OCI-LY3 (cell line): ENCODE data around the gene KBTBD12.

Experiments used
- H2AFZ ChIP-seq: fragments of 200-600, 300-600 bp; shearing (Covaris generic); 2 replicates; pipeline ENCODE4 v1.6.0; 2014; ENCODE audit warnings: antibody characterized with exemption, low read depth, low read length
- H3K27ac ChIP-seq: fragments of 200-600, 300-600 bp; sonication (generic); 2 replicates; pipeline ENCODE4 v1.5.1; 2014; ENCODE audit warnings: mild to moderate bottlenecking, low read length, moderate library complexity, mixed read lengths
- H3K27me3 ChIP-seq: fragments of 200-600, 300-600 bp; sonication (generic); 2 replicates; pipeline ENCODE4 v1.6.1; 2014; ENCODE audit warnings: low read depth, low read length, mixed read lengths
- H3K36me3 ChIP-seq: fragments of 200-600, 300-600 bp; sonication (generic); replicated peaks from 2 replicates; pipeline ENCODE3; 2014; ENCODE audit warnings: low read depth, low read length, mixed read lengths
- H3K4me1 ChIP-seq: fragments of 300-600, 200-600 bp; sonication (generic); 2 replicates; pipeline ENCODE4 v1.6.1; 2014; ENCODE audit warnings: low read length, mixed read lengths
- H3K4me2 ChIP-seq: fragments of 200-600, 300-600 bp; sonication (generic); 2 replicates; pipeline ENCODE4 v1.6.1; 2014; ENCODE audit warnings: low read length, mixed read lengths
- H3K4me3 ChIP-seq: fragments of 300-600, 200-600 bp; sonication (generic); 2 replicates; pipeline ENCODE4 v1.5.1; 2014; ENCODE audit warnings: antibody characterized with exemption, mild to moderate bottlenecking, low read length, moderate library complexity
- H3K79me2 ChIP-seq: fragments of 300-600, 200-600 bp; shearing (Covaris generic); 2 replicates; pipeline ENCODE4 v1.6.1; 2014; ENCODE audit warnings: mild to moderate bottlenecking, low read length, mixed read lengths
- H3K9ac ChIP-seq: fragments of 300-600, 200-600 bp; shearing (Covaris generic); 2 replicates; pipeline ENCODE4 v1.6.0; 2014; ENCODE audit warnings: mild to moderate bottlenecking, low read length, moderate library complexity
- H3K9me3 ChIP-seq: fragments of 200-600, 300-600 bp; shearing (Covaris generic); 2 replicates; pipeline ENCODE4 v1.6.1; 2014; ENCODE audit warnings: low read length, mixed read lengths; ENCODE audit not compliant: insufficient read depth
- H4K20me1 ChIP-seq: fragments of 200-600, 300-600 bp; sonication (generic); 2 replicates; pipeline ENCODE4 v1.6.1; 2016; ENCODE audit warnings: low read length, mixed read lengths; ENCODE audit not compliant: insufficient read depth
- CTCF ChIP-seq: fragments of 200-600, 300-600 bp; sonication (generic); IDR thresholded peaks from 2 replicates; pipeline ENCODE4 v1.5.1; 2014; ENCODE audit warnings: antibody characterized with exemption, low read length, low read depth
- EZH2phosphoT487 ChIP-seq: fragments of 200-600 bp; shearing (Covaris generic); IDR thresholded peaks from 2 replicates; pipeline ENCODE4 v1.6.1; 2018; ENCODE audit warnings: antibody characterized with exemption, mixed run types, low read depth

Gene KBTBD12

GRCh38 chr3:127886231-127886955, 28.6 kb upstream of the KBTBD12 start:
- Histone ChIP-seq H3K79me2 (no peaks in the 10 kb centered on the region), H3K27me3 (no peaks in the 10 kb centered on the region), H3K4me2 (no peak overlapping the region), H3K4me3 (no peak overlapping the region), H3K27ac (no peak overlapping the region), H3K9me3 (peaks cover 28% of the 10 kb centered on the region), H2AFZ (no peak overlapping the region), H3K4me1 (peaks cover 20% of the 10 kb centered on the region), H4K20me1 (no peaks in the 10 kb centered on the region), H3K36me3 (peaks cover 28% of the 10 kb centered on the region), H3K9ac (no peak overlapping the region)
- TF ChIP-seq CTCF = no peak
- TF ChIP-seq EZH2phosphoT487 = no peak

GRCh38 chr3:127886956-127887231, 28.1 kb upstream of the KBTBD12 start:
- TF ChIP-seq CTCF (no peak), EZH2phosphoT487 (no peak)
- Histone ChIP-seq H3K4me3 (no peak overlapping the region), H3K4me2 (no peak overlapping the region), H3K36me3 (peaks cover 34% of the 10 kb centered on the region), H3K79me2 (no peaks in the 10 kb centered on the region), H3K9me3 (peaks cover 33% of the 10 kb centered on the region), H2AFZ (no peak overlapping the region), H3K27ac (no peak overlapping the region), H3K4me1 (peaks cover 21% of the 10 kb centered on the region), H3K9ac (no peak overlapping the region), H4K20me1 (no peaks in the 10 kb centered on the region), H3K27me3 (no peaks in the 10 kb centered on the region)

GRCh38 chr3:127887321-127887720, 27.7 kb upstream of the KBTBD12 start:
- no peaks in the 10 kb centered on the region for H4K20me1 ChIP-seq
- H3K9ac ChIP-seq = no peak overlapping the region
- no peaks in the 10 kb centered on the region for H3K79me2 ChIP-seq
- H3K27ac ChIP-seq = no peak overlapping the region
- H3K4me2 ChIP-seq = no peak overlapping the region
- peaks cover 34% of the 10 kb centered on the region for H3K36me3 ChIP-seq
- H2AFZ ChIP-seq = no peak overlapping the region
- peaks cover 21% of the 10 kb centered on the region for H3K4me1 ChIP-seq
- no peak overlapping the region for H3K4me3 ChIP-seq
- H3K9me3 ChIP-seq = peaks cover 37% of the 10 kb centered on the region
- H3K27me3 ChIP-seq = no peaks in the 10 kb centered on the region
- TF ChIP-seq CTCF (no peak), EZH2phosphoT487 (no peak)

- no peak overlapping the region for H3K27ac ChIP-seq
- no peak overlapping the region for H3K4me2 ChIP-seq
- H4K20me1 ChIP-seq = no peaks in the 10 kb centered on the region
- peaks cover 34% of the 10 kb centered on the region for H3K36me3 ChIP-seq
- no peak overlapping the region for H2AFZ ChIP-seq
- TF ChIP-seq EZH2phosphoT487 (no peak), CTCF (no peak)
- no peak overlapping the region for H3K9ac ChIP-seq
- H3K79me2 ChIP-seq = no peaks in the 10 kb centered on the region
- H3K4me1 ChIP-seq = peaks cover 21% of the 10 kb centered on the region
- peaks cover 46% of the 10 kb centered on the region for H3K9me3 ChIP-seq
- no peak overlapping the region for H3K4me3 ChIP-seq
- H3K27me3 ChIP-seq = no peaks in the 10 kb centered on the region
Observed at GRCh38 chr3:127888156-127888555, 26.9 kb upstream of the KBTBD12 start.
